ENCODE measurements around the gene VSTM2B.

The VSTM2B gene

DNA sequence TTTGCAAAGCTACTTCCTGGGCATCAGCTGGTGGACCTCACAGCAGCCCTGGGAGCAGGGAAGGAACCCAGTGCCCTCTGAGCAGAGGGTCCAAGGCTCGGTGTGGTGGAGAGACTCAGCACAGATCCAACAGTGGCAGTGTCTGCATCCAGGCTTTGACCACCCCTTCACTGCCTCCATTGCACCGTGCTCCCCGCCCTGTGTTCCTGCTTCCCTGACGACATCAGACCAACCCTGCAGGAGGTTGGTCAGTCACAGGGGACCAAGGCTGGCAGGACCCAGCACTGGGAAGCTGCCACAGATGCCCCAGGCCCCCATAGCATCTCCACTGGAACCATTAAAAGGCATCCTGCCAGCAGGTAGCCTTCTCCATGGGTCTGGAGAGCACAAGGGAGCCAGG is 7.8 kb upstream of the VSTM2B start:
- H3K4me3 Mint-ChIP-seq, result no peak overlapping the region
- H3K27me3 Mint-ChIP-seq, result peaks cover 35% of the 10 kb centered on the region
- no peak overlapping the region for H3K27ac Mint-ChIP-seq
- peaks cover 18% of the 10 kb centered on the region for H3K9me3 Mint-ChIP-seq
- H3K4me1 Mint-ChIP-seq, result no peaks in the 10 kb centered on the region
- no peaks in the 10 kb centered on the region for H3K36me3 Mint-ChIP-seq
- no peak for ATAC-seq

DNA sequence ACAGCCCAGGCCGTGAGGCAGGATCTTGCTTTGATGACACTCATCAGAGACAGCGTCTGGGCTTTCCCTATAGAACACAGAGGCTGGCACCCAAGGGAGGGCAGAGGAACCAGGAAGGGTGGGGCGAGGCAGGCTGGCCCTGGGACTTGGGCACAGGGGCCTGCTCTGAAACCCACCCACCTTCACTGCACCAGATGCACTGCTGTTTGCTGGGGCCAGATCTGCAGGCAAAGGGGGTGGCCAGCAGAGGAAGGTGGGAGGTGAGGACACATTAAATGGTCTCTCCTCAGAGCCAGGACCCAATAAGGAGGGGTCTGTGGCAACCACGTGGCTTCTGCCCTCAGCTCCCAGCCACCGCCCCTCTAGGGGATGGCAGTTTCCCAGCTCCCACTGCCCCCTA is 6.6 kb upstream of the VSTM2B start:
- H3K9me3 Mint-ChIP-seq, result peaks cover 12% of the 10 kb centered on the region
- no peak overlapping the region for H3K4me3 Mint-ChIP-seq
- no peak for ATAC-seq
- H3K36me3 Mint-ChIP-seq, result no peaks in the 10 kb centered on the region
- H3K27ac Mint-ChIP-seq, result no peak overlapping the region
- H3K27me3 Mint-ChIP-seq, result peaks cover 47% of the 10 kb centered on the region
- H3K4me1 Mint-ChIP-seq, result no peaks in the 10 kb centered on the region

DNA sequence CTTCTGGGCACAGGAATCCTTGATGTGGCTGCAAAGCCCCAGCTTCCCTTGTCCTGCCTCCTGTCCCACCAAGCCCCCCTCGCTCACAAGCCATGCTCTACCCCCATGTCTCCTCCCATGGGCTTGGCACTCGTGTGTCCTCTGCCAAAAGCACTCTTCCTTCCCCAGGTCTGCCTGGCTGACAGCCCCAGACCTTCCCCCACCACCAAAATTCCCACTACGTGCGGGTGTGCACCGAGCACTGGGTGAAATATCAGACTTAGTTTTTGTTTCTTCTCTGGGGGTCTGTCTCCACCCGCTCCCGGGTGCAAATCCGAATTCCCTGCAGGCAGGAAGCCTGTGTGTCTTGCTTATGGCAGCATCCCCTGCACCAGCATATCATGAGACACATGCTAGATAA is 5.9 kb upstream of the VSTM2B start:
- H3K4me3 Mint-ChIP-seq, result no peak overlapping the region
- no peak overlapping the region for H3K27ac Mint-ChIP-seq
- peaks cover 5% of the 10 kb centered on the region for H3K9me3 Mint-ChIP-seq
- peaks cover 54% of the 10 kb centered on the region for H3K27me3 Mint-ChIP-seq
- no peak for ATAC-seq
- H3K4me1 Mint-ChIP-seq, result no peaks in the 10 kb centered on the region
- no peaks in the 10 kb centered on the region for H3K36me3 Mint-ChIP-seq

DNA sequence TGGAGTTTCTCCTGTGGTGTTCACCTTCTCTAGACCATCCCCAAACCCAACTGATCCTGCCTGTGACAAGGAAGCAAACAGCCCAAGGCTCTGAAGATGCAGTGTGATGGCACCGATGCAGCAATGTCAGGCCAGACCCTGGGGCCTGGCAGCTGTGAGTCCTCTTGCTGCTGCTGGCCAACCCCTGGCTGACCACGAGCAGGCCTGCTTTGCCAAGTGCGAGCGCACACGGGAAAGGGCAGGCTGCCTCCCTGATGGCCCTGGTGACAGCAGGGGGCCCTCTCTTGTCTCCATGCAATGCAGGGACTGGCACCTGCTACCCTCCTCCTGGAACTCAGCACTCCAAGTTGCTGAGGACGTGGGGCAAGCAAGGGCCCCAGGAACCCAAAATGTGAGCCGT is 5.4 kb upstream of the VSTM2B start:
- Mint-ChIP-seq H3K36me3 (no peaks in the 10 kb centered on the region), H3K4me3 (no peak overlapping the region), H3K27ac (no peak overlapping the region), H3K27me3 (peaks cover 59% of the 10 kb centered on the region), H3K9me3 (peaks cover 5% of the 10 kb centered on the region), H3K4me1 (no peaks in the 10 kb centered on the region)
- no peak for ATAC-seq

DNA sequence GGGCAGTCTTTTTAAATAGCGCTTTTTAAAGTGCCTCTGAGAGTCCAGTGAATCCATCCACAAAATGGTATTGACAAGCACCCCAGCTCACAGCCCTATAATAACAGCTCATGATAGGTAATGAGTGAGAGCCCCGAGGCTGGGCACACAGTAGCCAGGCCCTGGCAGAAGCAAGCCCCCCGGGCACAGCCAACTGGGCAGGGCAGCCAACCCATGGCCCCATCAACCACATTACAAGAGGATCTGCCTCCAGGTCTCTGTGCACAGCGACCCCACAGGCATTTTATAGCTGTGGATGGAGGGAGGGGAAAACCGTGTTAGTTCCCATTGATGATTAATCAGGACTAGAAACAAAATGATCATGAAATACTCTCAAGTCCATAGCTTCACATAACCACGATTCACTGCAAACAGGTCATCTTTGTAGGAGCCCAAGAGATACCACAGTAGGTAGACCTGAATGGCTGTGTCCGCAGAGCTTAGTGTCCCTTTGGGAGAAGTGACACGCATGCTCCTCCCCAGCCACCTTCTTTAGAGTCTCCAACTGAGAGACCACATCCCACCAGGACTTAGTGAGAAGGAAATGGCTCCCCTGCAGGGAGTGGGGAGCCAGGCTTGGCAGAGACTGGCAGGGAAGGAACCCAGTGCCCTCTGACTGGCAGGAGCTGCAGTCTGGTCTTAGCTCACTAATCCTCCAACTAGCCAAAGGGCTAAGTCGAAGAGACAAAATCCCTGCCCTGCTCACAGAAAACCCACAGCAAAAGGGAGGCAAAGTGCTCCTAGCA is 4.3 kb upstream of the VSTM2B start:
- H3K4me1 Mint-ChIP-seq, result no peaks in the 10 kb centered on the region
- no peaks in the 10 kb centered on the region for H3K36me3 Mint-ChIP-seq
- H3K4me3 Mint-ChIP-seq, result no peak overlapping the region
- no peak overlapping the region for H3K27ac Mint-ChIP-seq
- no peak for ATAC-seq
- H3K9me3 Mint-ChIP-seq, result peaks cover 5% of the 10 kb centered on the region
- peaks cover 64% of the 10 kb centered on the region for H3K27me3 Mint-ChIP-seq

DNA sequence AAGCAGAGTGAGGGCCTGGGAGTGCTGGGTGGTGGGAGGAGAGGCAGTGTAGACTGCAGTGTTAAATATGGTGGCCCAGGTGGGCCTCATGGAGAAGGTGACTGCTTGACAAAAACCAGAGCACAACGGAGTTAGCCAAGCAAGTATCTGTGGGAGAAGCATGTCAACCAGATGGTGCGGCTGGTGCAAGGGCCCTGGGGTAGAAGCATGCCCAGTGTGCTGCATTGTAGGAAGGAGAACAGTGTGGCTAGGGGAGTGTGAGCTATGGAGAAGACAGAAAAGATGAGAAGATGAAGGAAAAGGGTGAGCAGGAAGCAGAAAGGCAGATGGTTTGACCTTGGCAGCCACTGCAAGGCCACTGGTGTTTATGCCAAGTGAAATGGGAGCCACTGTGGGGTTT is 2.2 kb upstream of the VSTM2B start:
- Mint-ChIP-seq H3K9me3 (peaks cover 5% of the 10 kb centered on the region), H3K27ac (no peak overlapping the region), H3K27me3 (peaks cover 78% of the 10 kb centered on the region), H3K4me3 (no peak overlapping the region), H3K4me1 (peaks cover 13% of the 10 kb centered on the region), H3K36me3 (peaks cover 6% of the 10 kb centered on the region)
- ATAC-seq, result no peak

DNA sequence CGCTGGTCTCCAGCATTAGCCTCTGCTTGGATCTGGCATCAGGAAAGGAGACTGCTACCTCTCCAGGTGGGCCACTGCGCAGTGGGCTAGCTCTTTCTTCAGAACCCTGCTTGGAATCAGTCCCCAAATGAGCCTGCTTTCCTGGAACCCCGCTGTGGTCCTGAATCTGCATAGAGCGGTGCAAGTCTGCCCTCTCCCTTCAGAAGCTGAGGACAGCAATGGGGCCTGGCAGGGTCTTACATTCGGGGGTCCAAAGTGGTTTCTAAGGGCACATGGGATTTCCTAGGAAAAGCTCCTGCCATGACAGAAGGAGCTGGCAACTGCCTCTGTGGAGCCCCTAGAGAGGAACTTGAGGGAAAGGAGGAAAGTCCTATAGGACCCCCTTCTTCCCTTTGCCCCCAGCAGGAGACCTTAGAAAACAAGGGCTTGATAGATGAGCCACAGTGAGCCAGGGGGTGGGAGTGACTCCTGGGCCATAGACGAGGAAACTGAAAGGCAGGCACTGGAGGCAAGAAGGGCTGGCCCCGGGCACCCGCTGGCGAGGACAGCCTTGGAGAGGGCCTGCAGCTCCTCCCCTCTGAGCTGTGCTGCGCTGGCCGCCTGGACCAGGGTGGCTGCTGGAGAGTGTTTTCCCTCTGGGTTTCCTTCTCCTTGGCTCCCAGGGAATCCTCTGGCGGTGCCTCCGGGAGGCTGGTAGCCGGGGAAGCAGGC is 1.4 kb upstream of the VSTM2B start:
- Mint-ChIP-seq H3K9me3 (peaks cover 5% of the 10 kb centered on the region), H3K36me3 (peaks cover 6% of the 10 kb centered on the region), H3K27me3 (peaks cover 84% of the 10 kb centered on the region), H3K27ac (no peak overlapping the region), H3K4me3 (no peak overlapping the region), H3K4me1 (peaks cover 20% of the 10 kb centered on the region)
- no peak for ATAC-seq

DNA sequence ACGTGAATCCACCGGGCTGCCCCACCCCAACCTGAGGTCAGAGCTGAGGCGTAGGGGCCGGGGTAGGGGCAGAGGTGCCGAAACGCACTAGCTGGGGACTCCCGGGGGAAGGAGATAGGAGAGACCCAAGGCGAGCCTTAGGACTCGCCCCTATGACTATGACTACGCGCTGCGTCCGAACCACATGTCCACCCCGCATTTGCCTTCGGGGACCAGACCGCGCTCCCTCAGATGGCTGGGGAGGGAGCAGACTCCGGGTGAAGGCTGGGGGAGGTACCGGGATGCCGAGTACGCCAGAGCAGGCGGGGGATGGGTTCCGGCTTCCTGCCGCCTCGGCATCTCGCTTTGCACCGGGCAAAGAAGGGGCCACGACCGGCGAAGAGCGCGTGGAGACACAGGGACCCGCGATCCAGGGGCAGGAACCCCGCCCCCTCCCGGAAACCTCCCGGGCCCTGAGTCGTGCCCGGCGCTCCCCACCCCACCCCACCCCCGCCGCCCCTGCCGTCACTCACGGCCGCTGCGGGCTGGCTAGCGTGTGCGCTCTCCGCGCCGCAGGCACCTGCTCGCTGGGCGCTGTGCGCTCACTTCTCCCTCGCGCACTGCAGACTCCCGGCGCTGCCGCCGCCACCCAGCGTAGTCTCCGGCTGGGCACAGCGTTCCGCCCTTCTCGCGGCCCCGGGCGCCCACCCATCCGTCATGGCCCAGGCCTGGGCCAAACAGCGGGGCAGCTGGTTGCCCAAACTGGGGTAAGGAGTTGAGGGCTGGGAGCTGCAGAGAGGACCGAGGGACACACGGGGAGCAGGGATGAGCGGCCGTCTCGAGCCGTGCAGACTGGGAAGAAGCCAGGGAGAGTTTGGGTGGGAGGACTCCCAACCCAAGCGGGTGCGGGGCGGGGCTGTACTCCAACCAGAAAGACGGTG is 622 bp upstream of the VSTM2B start:
- H3K4me1 Mint-ChIP-seq, result peaks cover 20% of the 10 kb centered on the region
- peaks cover 6% of the 10 kb centered on the region for H3K36me3 Mint-ChIP-seq
- peaks cover 5% of the 10 kb centered on the region for H3K9me3 Mint-ChIP-seq
- ATAC-seq, result no peak
- peak overlapping the region; percentile 34 for H3K4me3 Mint-ChIP-seq
- H3K27me3 Mint-ChIP-seq, result peaks cover 83% of the 10 kb centered on the region
- no peak overlapping the region for H3K27ac Mint-ChIP-seq

DNA sequence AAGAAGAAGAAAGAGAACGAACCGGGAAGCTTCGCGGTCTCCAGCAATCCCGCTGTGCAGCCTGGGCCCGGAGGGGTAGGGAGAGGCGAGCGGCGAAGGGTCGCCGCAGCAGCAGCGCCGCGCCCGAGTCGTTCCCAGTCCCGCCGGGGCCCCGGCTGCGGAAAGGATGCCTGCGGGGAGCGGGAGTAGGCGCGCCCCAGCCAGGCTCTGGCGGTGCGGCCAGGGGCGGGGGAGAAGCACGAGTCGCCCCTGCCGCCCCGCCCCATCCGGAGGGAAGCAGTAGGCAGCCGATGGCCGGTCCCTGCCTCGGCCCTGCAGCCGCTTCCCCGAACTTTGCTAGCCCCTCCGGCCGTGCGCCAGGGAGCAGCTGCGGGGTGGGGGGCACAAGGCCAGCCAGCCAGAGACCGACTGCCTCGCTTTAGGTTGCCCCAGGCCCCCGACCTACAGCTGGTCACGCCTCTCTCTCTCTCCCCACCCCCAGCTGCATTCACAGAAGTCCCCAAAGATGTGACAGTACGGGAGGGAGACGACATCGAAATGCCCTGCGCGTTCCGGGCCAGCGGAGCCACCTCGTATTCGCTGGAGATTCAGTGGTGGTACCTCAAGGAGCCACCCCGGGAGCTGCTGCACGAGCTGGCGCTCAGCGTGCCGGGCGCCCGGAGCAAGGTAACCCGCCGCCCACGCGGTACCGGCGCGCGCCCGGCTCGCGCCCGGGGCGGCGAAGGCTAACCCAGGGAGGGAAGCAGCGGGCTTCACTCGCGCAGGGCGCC is 1.1 kb downstream of the VSTM2B start:
- peaks cover 5% of the 10 kb centered on the region for H3K9me3 Mint-ChIP-seq
- H3K27me3 Mint-ChIP-seq, result peaks cover 83% of the 10 kb centered on the region
- no peak overlapping the region for H3K4me3 Mint-ChIP-seq
- H3K4me1 Mint-ChIP-seq, result peaks cover 20% of the 10 kb centered on the region
- no peak overlapping the region for H3K27ac Mint-ChIP-seq
- ATAC-seq, result no peak
- peaks cover 6% of the 10 kb centered on the region for H3K36me3 Mint-ChIP-seq

DNA sequence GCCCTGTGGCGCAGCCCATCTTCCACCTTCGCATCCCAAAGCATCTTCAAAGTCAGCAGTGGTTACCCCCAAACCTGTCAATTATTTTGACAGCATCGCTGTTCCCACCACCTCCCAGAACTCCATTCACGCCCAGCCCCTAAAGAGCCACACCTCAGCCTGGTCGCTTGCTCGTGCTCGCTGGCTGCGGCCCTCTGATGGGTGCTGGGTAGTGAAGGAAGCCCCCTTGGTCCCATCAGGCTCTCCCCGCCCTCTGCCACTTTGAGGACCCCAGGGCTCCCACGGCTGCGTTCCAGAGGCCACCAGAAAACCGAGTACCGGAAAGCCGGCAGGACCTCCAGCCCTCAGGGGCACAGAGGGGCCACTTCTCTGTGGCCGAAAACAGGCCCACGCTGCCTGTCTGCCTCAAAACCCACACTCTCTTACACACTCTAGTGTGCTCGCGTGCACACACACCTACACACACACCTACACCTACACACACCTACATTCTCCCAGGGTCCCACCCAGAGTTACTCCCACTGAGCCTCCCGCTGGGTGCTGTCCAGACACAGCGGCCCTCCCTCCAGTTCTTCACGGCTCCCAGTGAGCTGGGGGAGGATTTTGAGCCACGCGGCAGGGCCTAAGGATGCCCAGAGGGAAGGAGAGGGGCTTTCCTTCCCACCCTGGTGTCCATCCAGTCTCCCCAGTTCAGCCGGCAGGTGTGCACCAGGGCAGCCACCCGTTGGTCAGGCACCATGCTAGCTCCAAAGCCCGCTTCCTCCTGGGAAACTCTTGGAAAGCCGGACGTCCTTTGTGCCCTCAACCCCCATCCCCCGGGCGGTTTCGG is 1.9 kb downstream of the VSTM2B start:
- Mint-ChIP-seq H3K9me3 (peaks cover 5% of the 10 kb centered on the region), H3K27ac (no peak overlapping the region), H3K27me3 (peaks cover 86% of the 10 kb centered on the region), H3K4me1 (peaks cover 20% of the 10 kb centered on the region), H3K36me3 (peaks cover 6% of the 10 kb centered on the region), H3K4me3 (peak overlapping the region; percentile 53)
- ATAC-seq, result no peak

DNA sequence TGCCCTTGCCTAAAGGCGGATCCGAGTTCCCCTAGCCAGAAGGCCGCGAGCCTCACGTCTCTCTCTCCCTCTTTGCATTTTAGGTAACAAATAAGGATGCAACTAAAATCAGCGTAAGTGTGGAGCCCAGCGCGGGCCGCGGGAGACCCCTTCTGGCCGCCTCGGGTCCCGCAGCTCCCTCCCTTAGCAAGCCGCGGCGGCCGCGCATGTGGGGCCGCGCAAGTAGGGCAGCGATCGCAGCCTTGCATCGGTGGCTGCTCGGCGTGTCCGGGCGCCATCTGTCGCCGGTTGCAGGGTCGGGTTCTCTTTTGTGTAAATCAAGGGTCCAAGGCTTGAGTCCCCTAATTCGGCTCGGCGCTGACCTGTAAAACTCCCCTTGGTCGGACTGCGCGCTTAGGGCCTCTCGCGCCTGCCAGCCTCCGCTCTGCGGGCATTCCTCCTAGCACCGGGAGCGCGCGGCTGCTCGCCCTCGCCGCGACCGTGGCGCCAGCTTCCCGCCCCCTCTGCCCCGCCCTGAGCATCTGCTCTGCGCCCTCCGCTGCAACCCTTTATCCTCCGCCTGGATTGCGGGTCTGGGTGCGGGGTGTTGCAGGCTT is 2.7 kb downstream of the VSTM2B start:
- ATAC-seq, result no peak
- Mint-ChIP-seq H3K27me3 (peaks cover 86% of the 10 kb centered on the region), H3K27ac (no peak overlapping the region)

DNA sequence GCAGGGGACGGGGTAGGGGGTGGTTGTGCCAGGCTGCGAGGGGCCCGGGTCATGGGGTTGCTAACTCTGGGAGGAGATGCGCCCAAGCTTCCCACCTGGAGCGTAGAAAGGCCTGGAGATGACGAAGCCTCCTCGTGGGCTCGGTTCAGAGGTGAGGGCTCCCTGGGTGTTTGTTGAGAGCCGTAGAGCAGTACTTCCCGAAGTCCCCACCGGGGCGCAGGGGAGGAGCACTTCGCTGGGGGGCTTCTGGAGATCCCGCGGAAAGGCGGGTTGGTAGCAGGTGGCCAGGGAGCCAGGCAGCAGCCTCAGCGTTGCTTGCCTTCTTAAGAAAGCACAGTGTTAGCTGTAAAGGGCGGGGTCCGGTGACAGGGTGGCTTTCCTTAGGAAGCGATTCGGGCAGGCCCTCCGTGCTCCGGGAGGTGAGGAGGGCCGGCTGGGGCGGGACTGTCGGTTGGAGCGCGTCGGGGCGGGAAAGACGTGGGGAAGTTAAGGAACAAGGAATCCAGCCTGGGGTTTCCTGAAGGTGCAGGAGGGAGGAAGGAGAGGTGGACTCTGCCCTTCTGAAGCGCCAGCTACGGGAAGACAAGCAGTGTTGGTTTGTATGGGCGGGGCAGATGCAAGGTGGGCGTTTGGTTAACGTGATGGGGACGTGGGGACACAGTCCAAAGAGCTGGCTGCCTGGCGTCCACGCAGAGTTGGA is 3.3 kb downstream of the VSTM2B start:
- H3K36me3 Mint-ChIP-seq, result peaks cover 6% of the 10 kb centered on the region
- H3K4me3 Mint-ChIP-seq, result no peak overlapping the region
- H3K9me3 Mint-ChIP-seq, result no peaks in the 10 kb centered on the region
- peaks cover 86% of the 10 kb centered on the region for H3K27me3 Mint-ChIP-seq
- peaks cover 20% of the 10 kb centered on the region for H3K4me1 Mint-ChIP-seq
- ATAC-seq, result no peak
- H3K27ac Mint-ChIP-seq, result no peak overlapping the region

More for the DNA sequence above, 2.7 kb downstream of the VSTM2B start:
- peaks cover 6% of the 10 kb centered on the region for H3K36me3 Mint-ChIP-seq
- H3K9me3 Mint-ChIP-seq, result peaks cover 2% of the 10 kb centered on the region
- H3K4me1 Mint-ChIP-seq, result peaks cover 20% of the 10 kb centered on the region
- peak overlapping the region; percentile 53 for H3K4me3 Mint-ChIP-seq
